SK-N-SH (cell line): ENCODE results near the gene USP34. TPM values are rescaled to one million over a fixed set of nuclear protein-coding genes. Genes with fewer than 3 reads are reported as not detected.

Source experiments
- CTCF ChIA-PET: fragments of 300-600, 350-600 bp; formaldehyde crosslinking; extraction: SDS; loops from one replicate; lab custom pipeline; 2021; lab: Yijun Ruan, JAX
- POLR2A ChIA-PET: fragments of 350-600 bp; sonication (Branson Sonifier 250); formaldehyde crosslinking; extraction: SDS; loops from one replicate; lab custom pipeline; 2020; ENCODE audit warnings: antibody characterized with exemption, inconsistent platforms; lab: Yijun Ruan, JAX
- DNase-seq: peaks from one replicate; pipeline ENCODE4 v3.0.0; 2012
- H2AFZ ChIP-seq: fragments of 200-600 bp; sonication (generic); 2 replicates; pipeline ENCODE4 v1.8.1; 2016; ENCODE audit warnings: antibody characterized with exemption, mild to moderate bottlenecking, low read depth
- H3F3A ChIP-seq: fragments of 200-600 bp; sonication (generic); replicated peaks from 2 replicates; pipeline ENCODE3; 2016; ENCODE audit warnings: antibody characterized with exemption, mild to moderate bottlenecking; ENCODE audit not compliant: insufficient read depth
- H3K27ac ChIP-seq, 2 experiments: fragments of 200-500 bp in 1 of 2; fragments of 200-600 bp in 1 of 2; sonication (Bioruptor generic) in 1 of 2; sonication (generic), shearing (Covaris generic) in 1 of 2; 2 replicates each; pipeline versions ENCODE4 v1.5.1 to v1.6.1; 2014 to 2016; ENCODE audit warnings: low read depth in 2 of 2, inconsistent platforms in 1 of 2, low read length in 1 of 2, mild to moderate bottlenecking in 1 of 2, mixed read lengths in 1 of 2
- H3K27me3 ChIP-seq: fragments of 200-600 bp; sonication (generic), shearing (Covaris generic); 2 replicates; pipeline ENCODE4 v1.6.1; 2016; ENCODE audit warnings: mixed run types; ENCODE audit not compliant: insufficient read depth
- H3K36me3 ChIP-seq, 2 experiments: fragments of 200-500 bp in 1 of 2; fragments of 200-600 bp in 1 of 2; sonication (Bioruptor generic) in 1 of 2; sonication (generic) in 1 of 2; replicated peaks in 1 of 2; 2 replicates each; pipeline versions ENCODE3 to v1.5.1; 2014 to 2016; ENCODE audit warnings: low read length in 1 of 2, mild to moderate bottlenecking in 1 of 2; ENCODE audit not compliant: insufficient read depth in 2 of 2, control insufficient read depth in 1 of 2
- H3K4me1 ChIP-seq, 2 experiments: fragments of 200-500 bp in 1 of 2; fragments of 200-600 bp in 1 of 2; sonication (Bioruptor generic) in 1 of 2; sonication (generic), shearing (Covaris generic) in 1 of 2; 2 replicates each; pipeline versions ENCODE4 v1.5.1 to v1.6.1; 2014 to 2016; ENCODE audit warnings: low read depth in 1 of 2, low read length in 1 of 2, mixed run types in 1 of 2; ENCODE audit not compliant: insufficient read depth in 2 of 2, control insufficient read depth in 1 of 2
- H3K4me2 ChIP-seq: fragments of 200-600 bp; sonication (generic), shearing (Covaris generic); 2 replicates; pipeline ENCODE4 v1.6.1; 2017; ENCODE audit warnings: mixed run types
- H3K4me3 ChIP-seq, 2 experiments: fragments of 200-500 bp in 1 of 2; fragments of 200-600 bp in 1 of 2; sonication (Bioruptor generic) in 1 of 2; sonication (generic), shearing (Covaris generic) in 1 of 2; 2 replicates each; pipeline versions ENCODE4 v1.5.1 to v1.8.1; 2014 to 2016; ENCODE audit warnings: low read depth in 2 of 2, inconsistent platforms in 1 of 2, low read length in 1 of 2, mild to moderate bottlenecking in 1 of 2, mixed read lengths in 1 of 2, moderate library complexity in 1 of 2
- H3K79me2 ChIP-seq: fragments of 200-600 bp; sonication (generic); 2 replicates; pipeline ENCODE4 v1.8.1; 2017; ENCODE audit warnings: mild to moderate bottlenecking; ENCODE audit not compliant: insufficient read depth
- H3K9ac ChIP-seq: fragments of 200-600 bp; sonication (generic); 2 replicates; pipeline ENCODE4 v1.6.1; 2017; ENCODE audit warnings: mixed run types
- H3K9me2 ChIP-seq: fragments of 200-600 bp; sonication (generic); 2 replicates; pipeline ENCODE4 v1.6.1; 2017; ENCODE audit warnings: mixed run types
- H3K9me3 ChIP-seq: fragments of 200-600 bp; sonication (generic); 2 replicates; pipeline ENCODE4 v1.6.1; 2017; ENCODE audit warnings: mixed run types, mild to moderate bottlenecking, moderate library complexity
- H4K20me1 ChIP-seq: fragments of 200-600 bp; sonication (generic); 2 replicates; pipeline ENCODE4 v1.6.1; 2017; ENCODE audit warnings: mild to moderate bottlenecking, mixed run types; ENCODE audit not compliant: insufficient read depth
- CHD2 ChIP-seq: fragments of 150-350 bp; IDR thresholded peaks from 2 replicates; pipeline ENCODE4 v1.6.1; 2018; ENCODE audit warnings: low read length; ENCODE audit not compliant: partially characterized antibody
- EZH2phosphoT487 ChIP-seq: fragments of 200-600 bp; sonication (generic); IDR thresholded peaks from 2 replicates; pipeline ENCODE4 v1.6.1; 2017; ENCODE audit warnings: low read depth, mixed run types, mild to moderate bottlenecking, antibody characterized with exemption, moderate library complexity, borderline replicate concordance
- NRF1 ChIP-seq: IDR thresholded peaks from 2 replicates; pipeline ENCODE4 v1.6.1; 2012; ENCODE audit warnings: low read depth, mild to moderate bottlenecking, low read length
- PBX3 ChIP-seq: IDR thresholded peaks from 2 replicates; pipeline ENCODE4; 2012
- POLR2AphosphoS5 ChIP-seq: IDR thresholded peaks from 2 replicates; pipeline ENCODE4 v1.6.1; 2012; ENCODE audit warnings: low read depth, low read length
- RFX5 ChIP-seq: IDR thresholded peaks from 2 replicates; pipeline ENCODE4 v1.6.1; 2012; ENCODE audit warnings: mild to moderate bottlenecking, improper control_type of control experiment, low read length
- SIN3A ChIP-seq: IDR thresholded peaks from 2 replicates; pipeline ENCODE4 v1.6.1; 2012; ENCODE audit warnings: low read depth, mild to moderate bottlenecking, low read length, moderate library complexity, borderline replicate concordance
- SMC3 ChIP-seq: IDR thresholded peaks from 2 replicates; pipeline ENCODE4 v1.6.1; 2012; ENCODE audit warnings: low read depth, low read length, improper control_type of control experiment
- TAF1 ChIP-seq: IDR thresholded peaks from 2 replicates; pipeline ENCODE4 v1.6.1; 2012; ENCODE audit warnings: low read depth, mild to moderate bottlenecking, low read length, moderate library complexity, borderline replicate concordance
- ZBTB33 ChIP-seq: IDR thresholded peaks from 2 replicates; pipeline ENCODE4 v1.4.0; 2012; ENCODE audit warnings: low read depth, borderline replicate concordance
- WGBS: methylation state at CpG from one replicate; pipeline ENCODE4 v1.1.6; 2017; ENCODE audit warnings: low lambda C conversion rate; 5-methylcytosine and 5-hydroxymethylcytosine counted together
- polyA plus RNA-seq, 3 experiments: library from polyadenylated mRNA; depleted of rRNA; stranded (reverse); fragments of >200 nt; gene quantifications; 2 replicates each; pipeline ENCODE4 v1.2.3, GENCODE V29; 2012
- TF ChIP-seq, protein P1 (sequence below): IDR thresholded peaks from 2 replicates; pipeline ENCODE4 v1.4.0; 2012; ENCODE audit warnings: low read depth
- TF ChIP-seq, protein P2 (sequence below): fragments of 150-350 bp; IDR thresholded peaks from 2 replicates; pipeline ENCODE4 v1.6.1; 2017; ENCODE audit warnings: antibody characterized with exemption, low read length, low read depth, borderline replicate concordance
- TF ChIP-seq, protein P3 (sequence below): IDR thresholded peaks from 2 replicates; pipeline ENCODE4 v1.4.0; 2012; ENCODE audit warnings: low read depth, borderline replicate concordance

USP34 gene
- polyA plus RNA-seq, 1 of the 3 experiments (the other 2 are of a cell fraction): 31.4 TPM

DNA sequence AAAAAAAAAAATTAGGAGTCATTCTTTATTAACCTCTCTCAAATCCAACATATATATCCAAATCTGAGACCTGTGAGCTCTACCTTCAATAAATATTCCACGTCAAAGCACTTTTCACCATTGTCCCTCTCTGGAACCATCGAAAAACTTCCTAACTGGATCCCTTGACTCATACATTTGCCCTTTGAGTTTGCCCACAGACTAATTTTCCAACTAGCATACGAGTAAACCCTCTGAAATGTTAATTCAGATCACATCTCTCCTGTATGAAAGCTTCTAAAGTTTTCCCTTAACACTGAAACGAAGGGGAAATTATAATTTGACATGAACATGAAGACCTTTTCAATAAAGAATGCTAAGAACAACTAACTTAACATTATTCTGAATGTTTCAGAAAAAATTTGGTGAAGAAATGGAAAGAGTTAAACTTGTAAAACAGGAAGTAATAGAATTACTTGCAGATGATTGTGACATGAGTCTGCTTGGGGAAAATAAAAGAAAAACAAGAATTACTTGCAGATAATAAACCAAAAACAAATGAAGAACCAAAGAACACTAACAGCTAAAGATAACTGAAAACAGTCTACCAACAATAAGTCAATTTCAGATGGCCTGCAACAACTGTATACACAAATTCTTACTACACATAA lies 198.3 kb downstream of the USP34 start (continued):
- TF ChIP-seq POLR2AphosphoS5 (no peak), CHD2 (no peak), PBX3 (no peak)

DNA sequence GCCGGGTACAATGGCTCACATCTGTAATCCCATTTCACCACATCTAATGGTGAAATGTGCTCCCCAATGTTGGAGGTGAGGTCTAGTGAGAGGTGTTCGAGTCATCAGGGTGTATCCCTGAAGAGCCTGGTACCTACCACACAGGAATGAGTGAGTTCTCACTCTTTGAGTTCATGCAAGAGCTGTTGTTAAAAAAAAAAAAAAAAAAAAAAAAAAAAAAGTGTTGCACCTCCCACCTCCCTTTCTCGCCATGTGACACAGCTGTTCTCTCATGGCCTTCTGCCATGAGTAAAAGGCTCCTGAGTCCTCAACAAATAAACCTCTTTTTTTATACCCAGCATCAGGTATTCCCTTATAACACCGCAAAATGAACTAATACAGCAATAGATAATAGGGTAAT lies 202.6 kb downstream of the USP34 start:
- H4K20me1 ChIP-seq: no peaks in the 10 kb centered on the region
- TF ChIP-seq ZBTB33 (no peak), RFX5 (no peak)
- TF ChIP-seq, all 33 proteins: peak for 0
- no peak overlapping the region for H3K4me3 ChIP-seq
- H3K36me3 ChIP-seq: peaks cover 20 to 74% of the 10 kb centered on the region in 2 experiments
- H3K9me2 ChIP-seq: no peaks in the 10 kb centered on the region
- CTCF ChIA-PET: no interaction called here
- H3K79me2 ChIP-seq: peaks cover 7% of the 10 kb centered on the region; the same call in 1 of the 2 replicates
- POLR2A ChIA-PET: no interaction called here
- WGBS: 90% methylated on average over 4 of the region's 4 CpGs
- H3K9me3 ChIP-seq: no peaks in the 10 kb centered on the region
- H3F3A ChIP-seq: peaks cover 41% of the 10 kb centered on the region
- H3K4me2 ChIP-seq: no peak overlapping the region
- H2AFZ ChIP-seq: no peak overlapping the region
- peaks cover 0 to 4% of the 10 kb centered on the region in 2 experiments; a peak in 2 of 4 replicates for H3K4me1 ChIP-seq
- DNase-seq: no peak
- H3K9ac ChIP-seq: no peak overlapping the region
- H3K27me3 ChIP-seq: no peaks in the 10 kb centered on the region
- no peak overlapping the region for H3K27ac ChIP-seq

DNA sequence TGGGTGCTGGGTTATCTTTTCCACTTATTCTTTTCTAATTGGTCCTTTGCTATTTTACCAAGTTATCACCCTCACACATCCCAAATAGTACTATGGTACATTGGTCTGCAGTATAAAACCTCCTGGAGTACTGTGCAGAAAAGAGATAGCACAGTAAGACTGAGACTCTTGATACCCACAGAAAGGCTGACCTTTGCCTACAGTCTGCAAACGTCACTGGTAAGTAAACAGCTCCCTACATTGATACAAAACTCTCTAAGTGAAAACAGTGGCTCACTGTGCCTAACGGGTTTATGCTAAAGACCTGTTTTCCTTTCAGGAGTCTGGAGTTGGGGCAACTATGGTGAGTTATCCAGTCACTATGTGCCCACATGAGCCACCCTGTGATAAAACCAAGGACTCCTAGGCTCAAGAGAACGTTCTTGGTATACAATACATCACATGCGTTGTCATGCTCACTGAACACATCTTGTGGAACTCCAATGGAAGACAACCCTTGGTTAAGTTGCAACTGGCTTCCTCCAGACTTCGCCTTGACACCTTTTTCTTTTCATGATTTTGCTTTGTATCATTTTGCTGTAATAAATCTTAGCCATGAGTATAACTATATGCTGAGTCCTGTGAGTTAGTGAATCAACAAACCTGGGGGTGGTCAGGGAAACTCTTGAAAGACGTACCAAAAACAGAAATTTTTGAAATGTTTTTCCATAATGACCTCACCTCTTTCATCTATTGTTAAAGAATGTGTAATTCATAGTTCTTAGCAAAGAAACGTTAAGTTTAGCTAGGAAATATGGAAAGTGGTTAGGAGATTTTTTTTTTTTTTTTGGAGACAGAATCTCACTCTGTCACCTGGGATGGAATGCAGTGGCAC lies 204.0 kb downstream of the USP34 start:
- Histone ChIP-seq H2AFZ (no peak overlapping the region), H3K9me2 (no peaks in the 10 kb centered on the region), H3K27ac (no peak overlapping the region), H3K4me1 (no peaks in the 10 kb centered on the region), H3K4me2 (no peak overlapping the region), H3K9me3 (no peaks in the 10 kb centered on the region), H3K4me3 (no peak overlapping the region), H3K9ac (no peak overlapping the region), H3K79me2 (peaks cover 4% of the 10 kb centered on the region; the same call in 1 of the 2 replicates), H3K27me3 (no peaks in the 10 kb centered on the region), H4K20me1 (no peaks in the 10 kb centered on the region), H3K36me3 (peaks cover 20 to 72% of the 10 kb centered on the region in 2 experiments), H3F3A (peaks cover 41% of the 10 kb centered on the region)
- 75% methylated on average over 7 of the region's 7 CpGs for WGBS
- CTCF ChIA-PET: interaction anchor here (0.8 kb wide), 1 partner anchor 11 kb away, joined by 3 read pairs; no protein-coding TSS in a partner anchor
- POLR2A ChIA-PET: no interaction called here
- no peak for DNase-seq
- no peak for TF ChIP-seq TAF1
- TF ChIP-seq, protein P1, sequence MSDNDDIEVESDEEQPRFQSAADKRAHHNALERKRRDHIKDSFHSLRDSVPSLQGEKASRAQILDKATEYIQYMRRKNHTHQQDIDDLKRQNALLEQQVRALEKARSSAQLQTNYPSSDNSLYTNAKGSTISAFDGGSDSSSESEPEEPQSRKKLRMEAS: no peak
- TF ChIP-seq SIN3A: no peak
- TF ChIP-seq PBX3: no peak
- TF ChIP-seq, protein P2, sequence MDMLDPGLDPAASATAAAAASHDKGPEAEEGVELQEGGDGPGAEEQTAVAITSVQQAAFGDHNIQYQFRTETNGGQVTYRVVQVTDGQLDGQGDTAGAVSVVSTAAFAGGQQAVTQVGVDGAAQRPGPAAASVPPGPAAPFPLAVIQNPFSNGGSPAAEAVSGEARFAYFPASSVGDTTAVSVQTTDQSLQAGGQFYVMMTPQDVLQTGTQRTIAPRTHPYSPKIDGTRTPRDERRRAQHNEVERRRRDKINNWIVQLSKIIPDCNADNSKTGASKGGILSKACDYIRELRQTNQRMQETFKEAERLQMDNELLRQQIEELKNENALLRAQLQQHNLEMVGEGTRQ: no peak
- TF ChIP-seq, protein P3, sequence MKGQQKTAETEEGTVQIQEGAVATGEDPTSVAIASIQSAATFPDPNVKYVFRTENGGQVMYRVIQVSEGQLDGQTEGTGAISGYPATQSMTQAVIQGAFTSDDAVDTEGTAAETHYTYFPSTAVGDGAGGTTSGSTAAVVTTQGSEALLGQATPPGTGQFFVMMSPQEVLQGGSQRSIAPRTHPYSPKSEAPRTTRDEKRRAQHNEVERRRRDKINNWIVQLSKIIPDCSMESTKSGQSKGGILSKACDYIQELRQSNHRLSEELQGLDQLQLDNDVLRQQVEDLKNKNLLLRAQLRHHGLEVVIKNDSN: no peak
- no peak for TF ChIP-seq EZH2phosphoT487
- TF ChIP-seq NRF1: no peak
- TF ChIP-seq SMC3: no peak
